OCI-LY1 (cell line): Measurements from ENCODE around the gene NISCH.

Source experiments
- H2AFZ ChIP-seq: fragments of 200-600 bp; sonication (generic), shearing (Covaris generic); 2 replicates; pipeline ENCODE4 v1.6.0; 2014; ENCODE audit warnings: antibody characterized with exemption, mild to moderate bottlenecking, low read length
- H3F3A ChIP-seq: fragments of 200-600 bp; sonication (generic), shearing (Covaris generic); 2 replicates; pipeline ENCODE4 v1.6.0; 2014; ENCODE audit warnings: mild to moderate bottlenecking, antibody characterized with exemption, low read length, moderate library complexity; ENCODE audit not compliant: insufficient read depth
- H3K27ac ChIP-seq: fragments of 200-600 bp; sonication (generic); 2 replicates; pipeline ENCODE4 v1.5.1; 2014; ENCODE audit warnings: low read length, mixed run types, mild to moderate bottlenecking, low read depth; ENCODE audit not compliant: poor library complexity, severe bottlenecking
- H3K27me3 ChIP-seq: fragments of 200-600 bp; sonication (generic); 2 replicates; pipeline ENCODE4 v1.6.0; 2014; ENCODE audit warnings: antibody characterized with exemption, mild to moderate bottlenecking, low read length, moderate library complexity; ENCODE audit not compliant: insufficient read depth
- H3K36me3 ChIP-seq: fragments of 200-600 bp; sonication (generic); 2 replicates; pipeline ENCODE4 v1.6.1; 2014; ENCODE audit warnings: mild to moderate bottlenecking, antibody characterized with exemption, low read length, moderate library complexity, mixed read lengths; ENCODE audit not compliant: insufficient read depth
- H3K4me1 ChIP-seq: fragments of 200-600 bp; sonication (generic); 2 replicates; pipeline ENCODE4 v1.5.1; 2014; ENCODE audit warnings: mild to moderate bottlenecking, low read length, moderate library complexity; ENCODE audit not compliant: insufficient read depth, severe bottlenecking
- H3K4me2 ChIP-seq: fragments of 200-600 bp; sonication (generic), shearing (Covaris generic); 2 replicates; pipeline ENCODE4 v1.6.1; 2014; ENCODE audit warnings: low read length
- H3K4me3 ChIP-seq: fragments of 200-600 bp; sonication (generic); 2 replicates; pipeline ENCODE4 v1.5.1; 2014; ENCODE audit warnings: low read length, low read depth, mild to moderate bottlenecking, mixed read lengths; ENCODE audit not compliant: poor library complexity, severe bottlenecking
- H3K79me2 ChIP-seq: fragments of 200-600 bp; shearing (Covaris generic); 2 replicates; pipeline ENCODE4 v1.6.1; 2016; ENCODE audit warnings: mixed run types, low read length, mixed read lengths; ENCODE audit not compliant: insufficient read depth
- H3K9ac ChIP-seq: fragments of 200-600 bp; sonication (generic), shearing (Covaris generic); 2 replicates; pipeline ENCODE4 v1.6.1; 2014; ENCODE audit warnings: mild to moderate bottlenecking, low read length, mixed read lengths
- H3K9me2 ChIP-seq: fragments of 200-600 bp; sonication (generic), shearing (Covaris generic); 2 replicates; pipeline ENCODE4 v1.6.1; 2014; ENCODE audit warnings: low read depth, mild to moderate bottlenecking, low read length, mixed read lengths
- H3K9me3 ChIP-seq: fragments of 200-600 bp; shearing (Covaris generic); 2 replicates; pipeline ENCODE4 v1.6.1; 2014; ENCODE audit warnings: low read length, mixed read lengths
- H4K20me1 ChIP-seq: fragments of 200-600 bp; sonication (generic), shearing (Covaris generic); 2 replicates; pipeline ENCODE4 v1.6.0; 2016; ENCODE audit warnings: mild to moderate bottlenecking, low read length; ENCODE audit not compliant: insufficient read depth
- EZH2 ChIP-seq: fragments of 200-600 bp; sonication (generic), shearing (Covaris generic); IDR thresholded peaks from 2 replicates; pipeline ENCODE4 v1.8.0; 2017; ENCODE audit warnings: borderline replicate concordance, mixed run types, mild to moderate bottlenecking, antibody characterized with exemption, low read length, moderate library complexity, mixed read lengths
- TF ChIP-seq, protein P1 (sequence below): fragments of 200-600 bp; sonication (generic), shearing (Covaris generic); IDR thresholded peaks from 2 replicates; pipeline ENCODE4 v1.5.1; 2017; ENCODE audit warnings: mild to moderate bottlenecking, antibody characterized with exemption, low read length, moderate library complexity, mixed read lengths

NISCH gene

DNA sequence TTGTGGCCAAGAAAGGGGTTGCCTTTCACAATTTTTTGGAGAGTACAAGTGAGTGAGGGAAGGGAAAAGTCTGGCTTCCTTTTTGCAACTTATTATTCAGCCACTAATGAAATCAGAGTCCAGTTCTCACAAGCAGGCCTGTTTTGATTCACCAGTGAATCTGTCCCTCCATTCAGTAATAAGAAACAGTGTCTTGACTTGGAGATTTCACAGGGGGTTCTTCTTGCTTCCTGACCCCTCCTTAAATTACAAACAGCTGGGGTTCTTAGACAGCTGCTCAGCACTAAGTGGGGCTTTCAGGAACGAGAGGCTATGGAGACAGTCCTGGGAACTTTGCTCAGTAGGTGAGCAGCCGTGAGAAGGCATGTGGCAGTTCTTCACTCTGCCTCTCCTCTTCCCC, 35.0 kb upstream of the NISCH start:
- Histone ChIP-seq H3K4me2 (no peak overlapping the region), H3F3A (no peaks in the 10 kb centered on the region), H4K20me1 (no peaks in the 10 kb centered on the region), H3K9me2 (no peaks in the 10 kb centered on the region), H3K4me1 (no peaks in the 10 kb centered on the region), H3K4me3 (no peak overlapping the region), H3K27ac (no peak overlapping the region), H3K9ac (no peak overlapping the region), H3K27me3 (no peaks in the 10 kb centered on the region), H2AFZ (no peak overlapping the region), H3K36me3 (no peaks in the 10 kb centered on the region), H3K79me2 (no peaks in the 10 kb centered on the region), H3K9me3 (no peaks in the 10 kb centered on the region)
- TF ChIP-seq, protein P1, sequence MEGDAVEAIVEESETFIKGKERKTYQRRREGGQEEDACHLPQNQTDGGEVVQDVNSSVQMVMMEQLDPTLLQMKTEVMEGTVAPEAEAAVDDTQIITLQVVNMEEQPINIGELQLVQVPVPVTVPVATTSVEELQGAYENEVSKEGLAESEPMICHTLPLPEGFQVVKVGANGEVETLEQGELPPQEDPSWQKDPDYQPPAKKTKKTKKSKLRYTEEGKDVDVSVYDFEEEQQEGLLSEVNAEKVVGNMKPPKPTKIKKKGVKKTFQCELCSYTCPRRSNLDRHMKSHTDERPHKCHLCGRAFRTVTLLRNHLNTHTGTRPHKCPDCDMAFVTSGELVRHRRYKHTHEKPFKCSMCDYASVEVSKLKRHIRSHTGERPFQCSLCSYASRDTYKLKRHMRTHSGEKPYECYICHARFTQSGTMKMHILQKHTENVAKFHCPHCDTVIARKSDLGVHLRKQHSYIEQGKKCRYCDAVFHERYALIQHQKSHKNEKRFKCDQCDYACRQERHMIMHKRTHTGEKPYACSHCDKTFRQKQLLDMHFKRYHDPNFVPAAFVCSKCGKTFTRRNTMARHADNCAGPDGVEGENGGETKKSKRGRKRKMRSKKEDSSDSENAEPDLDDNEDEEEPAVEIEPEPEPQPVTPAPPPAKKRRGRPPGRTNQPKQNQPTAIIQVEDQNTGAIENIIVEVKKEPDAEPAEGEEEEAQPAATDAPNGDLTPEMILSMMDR: no peak
- no peak for TF ChIP-seq EZH2

DNA sequence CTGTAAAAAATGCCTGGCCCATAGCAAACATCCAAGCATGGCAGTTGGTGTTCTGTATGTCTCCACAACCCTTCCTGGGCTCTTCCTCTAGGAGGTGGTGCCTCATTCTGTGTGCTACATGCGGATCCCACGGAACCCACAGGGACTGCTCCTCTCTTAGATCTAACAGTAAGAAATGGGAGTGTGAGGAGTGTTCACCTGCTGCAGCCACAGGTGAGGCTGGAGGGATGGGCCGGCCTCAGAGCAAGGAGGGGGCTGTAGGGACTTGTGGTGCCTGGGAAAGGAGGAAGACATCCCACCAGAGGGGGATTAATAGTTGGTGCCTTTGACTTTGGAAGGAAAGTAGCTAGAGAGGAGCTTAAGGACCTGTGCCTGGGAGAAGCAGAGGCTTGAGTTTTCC, 32.7 kb upstream of the NISCH start:
- Histone ChIP-seq H3K4me3 (no peak overlapping the region), H3K4me2 (no peak overlapping the region), H3K27me3 (no peaks in the 10 kb centered on the region), H3K9me3 (no peaks in the 10 kb centered on the region), H3K27ac (no peak overlapping the region), H3K79me2 (no peaks in the 10 kb centered on the region), H4K20me1 (no peaks in the 10 kb centered on the region), H3K4me1 (no peaks in the 10 kb centered on the region), H2AFZ (no peak overlapping the region), H3K36me3 (no peaks in the 10 kb centered on the region), H3K9me2 (no peaks in the 10 kb centered on the region), H3F3A (no peaks in the 10 kb centered on the region), H3K9ac (no peak overlapping the region)
- TF ChIP-seq, protein P1: no peak

GRCh38 chr3:52423173-52423572, 32.2 kb upstream of the NISCH start:
- Histone ChIP-seq H3K4me1 (no peaks in the 10 kb centered on the region), H3K36me3 (no peaks in the 10 kb centered on the region), H3K9me3 (no peaks in the 10 kb centered on the region), H3K4me3 (no peak overlapping the region), H3K9ac (no peak overlapping the region), H3F3A (no peaks in the 10 kb centered on the region), H2AFZ (no peak overlapping the region), H3K27me3 (no peaks in the 10 kb centered on the region), H4K20me1 (no peaks in the 10 kb centered on the region), H3K4me2 (no peak overlapping the region), H3K79me2 (no peaks in the 10 kb centered on the region), H3K9me2 (no peaks in the 10 kb centered on the region), H3K27ac (no peak overlapping the region)
- TF ChIP-seq, protein P1: no peak
- no peak for TF ChIP-seq EZH2
